ENCODE measurements around the gene CELF2. TPM values are rescaled to one million over a fixed set of nuclear protein-coding genes. Genes with fewer than 3 reads are reported as not detected.

CELF2 gene
- total RNA-seq, 1 experiment from 2014 or later, result not detected

GRCh38 chr10:11012421-11013295 is 5.0 kb upstream of the CELF2 start:
- no peaks in the 10 kb centered on the region for H3K4me1 Mint-ChIP-seq (ENCODE audit: low read depth, unreplicated experiment)
- intact Hi-C loops (cut with micrococcal nuclease; ENCODE audit: unreplicated experiment), result no loop called here
- H3K4me3 Mint-ChIP-seq (ENCODE audit: low read depth, unreplicated experiment), result no peak overlapping the region
- CTCF ChIA-PET, result no interaction called here
- H3K27me3 Mint-ChIP-seq (ENCODE audit: unreplicated experiment), result peaks cover 16% of the 10 kb centered on the region
- H3K9me3 Mint-ChIP-seq (ENCODE audit: low read depth, unreplicated experiment), result peaks cover 9% of the 10 kb centered on the region
- no peak for TF ChIP-seq CTCF (IDR thresholded peaks at IDR 0.05; ENCODE audit: unreplicated experiment)
- H3K27ac Mint-ChIP-seq (ENCODE audit: unreplicated experiment), result no peak overlapping the region
- no TSS peak for BruUV-seq (replicated peaks)
- no peaks in the 10 kb centered on the region for H3K36me3 Mint-ChIP-seq (ENCODE audit: insufficient read depth, unreplicated experiment)
- DNase-seq, result no peak

- Mint-ChIP-seq H3K27ac (ENCODE audit: unreplicated experiment) (no peak overlapping the region), H3K4me3 (ENCODE audit: low read depth, unreplicated experiment) (no peak overlapping the region), H3K4me1 (ENCODE audit: low read depth, unreplicated experiment) (no peaks in the 10 kb centered on the region), H3K27me3 (ENCODE audit: unreplicated experiment) (peaks cover 16% of the 10 kb centered on the region), H3K9me3 (ENCODE audit: low read depth, unreplicated experiment) (peaks cover 6% of the 10 kb centered on the region), H3K36me3 (ENCODE audit: insufficient read depth, unreplicated experiment) (no peaks in the 10 kb centered on the region)
- DNase-seq, result no peak
- no peak for TF ChIP-seq CTCF (IDR thresholded peaks at IDR 0.05; ENCODE audit: unreplicated experiment)
- no TSS peak for BruUV-seq (replicated peaks)
- intact Hi-C loops (cut with micrococcal nuclease; ENCODE audit: unreplicated experiment), result no loop called here
- CTCF ChIA-PET, result no interaction called here
Measured at GRCh38 chr10:11013836-11014235, 3.8 kb upstream of the CELF2 start.

- TF ChIP-seq CTCF (IDR thresholded peaks at IDR 0.05; ENCODE audit: unreplicated experiment), result no peak
- CTCF ChIA-PET, result no interaction called here
- Mint-ChIP-seq H3K27me3 (ENCODE audit: unreplicated experiment) (peaks cover 16% of the 10 kb centered on the region), H3K4me3 (ENCODE audit: low read depth, unreplicated experiment) (no peak overlapping the region), H3K9me3 (ENCODE audit: low read depth, unreplicated experiment) (peaks cover 8% of the 10 kb centered on the region), H3K4me1 (ENCODE audit: low read depth, unreplicated experiment) (no peaks in the 10 kb centered on the region), H3K36me3 (ENCODE audit: insufficient read depth, unreplicated experiment) (no peaks in the 10 kb centered on the region), H3K27ac (ENCODE audit: unreplicated experiment) (no peak overlapping the region)
- intact Hi-C loops (cut with micrococcal nuclease; ENCODE audit: unreplicated experiment), result no loop called here
- no TSS peak for BruUV-seq (replicated peaks)
- DNase-seq, result no peak
Measured at GRCh38 chr10:11014671-11015445, 2.8 kb upstream of the CELF2 start.

- Mint-ChIP-seq H3K27ac (ENCODE audit: unreplicated experiment) (no peak overlapping the region), H3K4me1 (ENCODE audit: low read depth, unreplicated experiment) (no peaks in the 10 kb centered on the region), H3K36me3 (ENCODE audit: insufficient read depth, unreplicated experiment) (no peaks in the 10 kb centered on the region), H3K27me3 (ENCODE audit: unreplicated experiment) (peaks cover 16% of the 10 kb centered on the region), H3K9me3 (ENCODE audit: low read depth, unreplicated experiment) (peaks cover 8% of the 10 kb centered on the region), H3K4me3 (ENCODE audit: low read depth, unreplicated experiment) (no peak overlapping the region)
- CTCF ChIA-PET, result interaction anchor here (0.9 kb wide), 1 partner anchor 9 kb away, joined by 4 read pairs; no protein-coding TSS in a partner anchor
- TF ChIP-seq CTCF (IDR thresholded peaks at IDR 0.05; ENCODE audit: unreplicated experiment), result no peak
- intact Hi-C loops (cut with micrococcal nuclease; ENCODE audit: unreplicated experiment), result no loop called here
- BruUV-seq (replicated peaks), result no TSS peak
- DNase-seq, result no peak
Measured at GRCh38 chr10:11015446-11015934, 2.2 kb upstream of the CELF2 start.
